HCT116 (cell line): ENCODE results near the gene SMTNL2. TPM values are rescaled to one million over a fixed set of nuclear protein-coding genes. Genes with fewer than 3 reads are reported as not detected.

Experiments
- ATAC-seq: fragments of 200-7000 bp; cut with Tn5 transposase; 2 replicates; pipeline ENCODE4 v1.9.1; 2020; ENCODE audit warnings: mild to moderate bottlenecking, moderate library complexity
- BruUV-seq: library from RNA; stranded (reverse); fragments of 400-500 nt; replicated peaks from 2 replicates; lab custom pipeline; 2021; lab: Mats Ljungman, UMichigan
- CTCF ChIA-PET: fragments of 300-600 bp; sonication (Branson Sonifier 250); formaldehyde crosslinking; loops from one replicate; lab custom pipeline; 2021; ENCODE audit warnings: antibody characterized with exemption; lab: Charles Lee
- POLR2A ChIA-PET: fragments of 300-600, 350-600 bp; sonication (Branson Sonifier 250); formaldehyde crosslinking; loops from one replicate; lab custom pipeline; 2021; ENCODE audit warnings: antibody characterized with exemption; lab: Charles Lee
- RAD21 ChIA-PET, 2 experiments: fragments of 300-600 bp; sonication (Branson Sonifier 250); formaldehyde crosslinking; loops; one replicate each; lab custom pipeline; 2023; ENCODE audit warnings: low total read pairs in 2 of 2; ENCODE audit not compliant: uncharacterized antibody in 2 of 2, unreplicated experiment in 2 of 2, low non-redundant PET in 1 of 2; lab: Charles Lee
- DNase-seq: peaks from one replicate; pipeline ENCODE4 v3.0.0-alpha.2; 2010; ENCODE audit warnings: low read depth, low spot score
- H2AFZ ChIP-seq: fragments of 200-600 bp; shearing (Covaris generic), sonication (generic); 2 replicates; pipeline ENCODE4 v1.6.1; 2017; ENCODE audit warnings: low read depth, mixed run types, mixed read lengths, antibody characterized with exemption, low read length; ENCODE audit not compliant: poor library complexity, severe bottlenecking
- H3K27ac ChIP-seq: 2 replicates; pipeline ENCODE4 v1.5.1; 2012; ENCODE audit warnings: low read depth, low read length
- H3K27me3 ChIP-seq: fragments of 200-600 bp; sonication (generic); 2 replicates; pipeline ENCODE4 v1.6.1; 2016; ENCODE audit warnings: mixed run types, low read length, mixed read lengths; ENCODE audit not compliant: insufficient read depth
- H3K36me3 ChIP-seq, 2 experiments: fragments of 200-500 bp in 1 of 2; fragments of 200-600 bp in 1 of 2; sonication (Bioruptor generic) in 1 of 2; sonication (generic) in 1 of 2; 2 replicates each; pipeline versions ENCODE4 v1.5.1 to v1.6.1; 2014 to 2016; ENCODE audit warnings: low read length in 2 of 2, inconsistent platforms in 1 of 2, mixed read lengths in 1 of 2, mixed run types in 1 of 2; ENCODE audit not compliant: insufficient read depth in 2 of 2, control insufficient read depth in 1 of 2
- H3K4me1 ChIP-seq, 2 experiments: fragments of 200-600 bp in 1 of 2; sonication (generic) in 1 of 2; 2 replicates each; pipeline versions ENCODE4 v1.5.1 to v1.6.1; 2012 to 2017; ENCODE audit warnings: low read length in 2 of 2, inconsistent platforms in 1 of 2, mild to moderate bottlenecking in 1 of 2, mixed read lengths in 1 of 2, mixed run types in 1 of 2, moderate library complexity in 1 of 2; ENCODE audit not compliant: insufficient read depth in 2 of 2, control insufficient read depth in 1 of 2
- H3K4me2 ChIP-seq: fragments of 200-600 bp; sonication (generic); 2 replicates; pipeline ENCODE4 v1.6.1; 2017; ENCODE audit warnings: mixed run types, low read length, mixed read lengths
- H3K4me3 ChIP-seq, 2 experiments: fragments of 200-600 bp in 1 of 2; sonication (generic) in 1 of 2; replicated peaks in 1 of 2; 2 replicates each; pipeline ENCODE4 v1.5.1; 2011 to 2016; ENCODE audit warnings: low read length in 2 of 2, control low read depth in 1 of 2, low read depth in 1 of 2, mild to moderate bottlenecking in 1 of 2, mixed read lengths in 1 of 2, mixed run types in 1 of 2
- H3K79me2 ChIP-seq: fragments of 200-600 bp; sonication (generic); 2 replicates; pipeline ENCODE4 v1.6.1; 2017; ENCODE audit warnings: mild to moderate bottlenecking, mixed run types, low read length, moderate library complexity, mixed read lengths; ENCODE audit not compliant: insufficient read depth
- H3K9ac ChIP-seq: fragments of 200-600 bp; sonication (generic); 2 replicates; pipeline ENCODE4 v1.6.1; 2016; ENCODE audit warnings: low read length, mixed read lengths
- H3K9me2 ChIP-seq: fragments of 200-600 bp; sonication (generic), shearing (Covaris generic); 2 replicates; pipeline ENCODE4 v1.6.1; 2017; ENCODE audit warnings: mixed run types, mild to moderate bottlenecking, moderate library complexity; ENCODE audit not compliant: insufficient read depth
- H3K9me3 ChIP-seq, 2 experiments: fragments of 200-500 bp in 1 of 2; fragments of 200-600 bp in 1 of 2; sonication (Bioruptor generic) in 1 of 2; sonication (generic) in 1 of 2; 2 replicates each; pipeline ENCODE4 v1.6.1; 2014 to 2017; ENCODE audit warnings: low read length in 2 of 2, mixed read lengths in 2 of 2, inconsistent platforms in 1 of 2, low read depth in 1 of 2, mild to moderate bottlenecking in 1 of 2, mixed run types in 1 of 2, moderate library complexity in 1 of 2; ENCODE audit not compliant: control insufficient read depth in 1 of 2, insufficient read depth in 1 of 2
- H4K20me1 ChIP-seq: fragments of 200-600 bp; sonication (generic), shearing (Covaris generic); 2 replicates; pipeline ENCODE4 v1.6.1; 2017; ENCODE audit warnings: mixed run types, mild to moderate bottlenecking, moderate library complexity; ENCODE audit not compliant: insufficient read depth
- CBX3 ChIP-seq: IDR thresholded peaks from 2 replicates; pipeline ENCODE4 v1.6.1; 2012; ENCODE audit warnings: low read depth
- CEBPB ChIP-seq: IDR thresholded peaks from 2 replicates; pipeline ENCODE4 v1.6.1; 2012; ENCODE audit warnings: low read depth
- CTCF ChIP-seq, 3 experiments: fragments of 200-600 bp in 1 of 3; sonication (generic) in 1 of 3; IDR thresholded peaks in 2 of 3; conservative IDR thresholded peaks in 1 of 3; 2 replicates each; pipeline ENCODE4 v1.5.1; 2012 to 2017; ENCODE audit warnings: low read depth in 2 of 3, low read length in 2 of 3, antibody characterized with exemption in 1 of 3, borderline replicate concordance in 1 of 3, control low read depth in 1 of 3, mild to moderate bottlenecking in 1 of 3, mixed read lengths in 1 of 3, mixed run types in 1 of 3, moderate library complexity in 1 of 3; ENCODE audit not compliant: insufficient read depth in 1 of 3
- ELF1 ChIP-seq: IDR thresholded peaks from 2 replicates; pipeline ENCODE4 v1.6.1; 2012; ENCODE audit warnings: low read depth, borderline replicate concordance
- EZH2 ChIP-seq: fragments of 200-600 bp; sonication (generic); IDR thresholded peaks from 2 replicates; pipeline ENCODE4 v1.6.1; 2017; ENCODE audit warnings: antibody characterized with exemption, mixed run types
- FOSL1 ChIP-seq: IDR thresholded peaks from 2 replicates; pipeline ENCODE4 v1.6.1; 2012; ENCODE audit warnings: low read depth
- POLR2A ChIP-seq: IDR thresholded peaks from 2 replicates; pipeline ENCODE4 v1.7.0; 2011; ENCODE audit warnings: borderline replicate concordance; ENCODE audit not compliant: insufficient read depth, insufficient read length; ENCODE audit errors: extremely low read depth
- REST ChIP-seq: IDR thresholded peaks from 2 replicates; pipeline ENCODE4 v1.6.1; 2012; ENCODE audit warnings: low read depth
- SIN3A ChIP-seq: IDR thresholded peaks from 2 replicates; pipeline ENCODE4 v1.6.1; 2012; ENCODE audit warnings: low read depth
- SP1 ChIP-seq: IDR thresholded peaks from 2 replicates; pipeline ENCODE4 v1.6.1; 2012; ENCODE audit warnings: low read depth
- TCF7L2 ChIP-seq: IDR thresholded peaks from 2 replicates; pipeline ENCODE4 v1.7.0; 2011; ENCODE audit warnings: borderline replicate concordance, inconsistent platforms; ENCODE audit not compliant: insufficient read depth, insufficient read length; ENCODE audit errors: extremely low read depth
- intact Hi-C: fragments of 100-400 bp; cut with micrococcal nuclease; formaldehyde crosslinking; loops from 2 replicates; pipeline ENCODE4 v1.10.0; 2022
- total RNA-seq: library from RNA; stranded (reverse); gene quantifications from one replicate; pipeline ENCODE4 v1.2.1, GENCODE V29; 2021; ENCODE audit not compliant: unreplicated experiment

SMTNL2 gene
- total RNA-seq, 1 experiment from 2014 or later: 2.3 TPM

GRCh38 chr17:4631836-4632580 is 47.7 kb downstream of the SMTNL2 start:
- Histone ChIP-seq H3K27ac (no peak overlapping the region), H3K4me1 (no peaks in the 10 kb centered on the region), H3K27me3 (no peaks in the 10 kb centered on the region), H3K9ac (no peak overlapping the region), H3K36me3 (no peaks in the 10 kb centered on the region), H4K20me1 (no peaks in the 10 kb centered on the region), H3K79me2 (no peaks in the 10 kb centered on the region), H3K4me3 (no peak overlapping the region), H3K4me2 (no peak overlapping the region), H3K9me3 (no peaks in the 10 kb centered on the region), H2AFZ (no peak overlapping the region), H3K9me2 (no peaks in the 10 kb centered on the region)
- ATAC-seq (no peak), DNase-seq (no peak)
- POLR2A ChIA-PET: no interaction called here
- TF ChIP-seq FOSL1 (no peak), CEBPB (no peak), SP1 (no peak), TCF7L2 (no peak), CTCF (IDR thresholded peaks at IDR 0.05 in 2 of 3, conservative IDR thresholded peaks at IDR 0.05 in 1 of 3; ENCODE audit: borderline replicate concordance in 1 of 3, insufficient read depth in 1 of 3, low read depth in 2 of 3, low read length in 2 of 3) (no peak), EZH2 (no peak), SIN3A (no peak), ELF1 (no peak), CBX3 (no peak), POLR2A (no peak), REST (no peak)
- RAD21 ChIA-PET: no interaction called here
- no TSS peak for BruUV-seq
- CTCF ChIA-PET: no interaction called here
- intact Hi-C loops: no loop called here
